NCI-H2081 treated with DMSO at 0.1 percent for 48 hours (cell line): ENCODE data around the gene GPR180.

Source experiments
- DNase-seq: peaks from one replicate; lab custom pipeline; 2025; lab: John Stamatoyannopoulos, UW

GPR180 gene

DNA sequence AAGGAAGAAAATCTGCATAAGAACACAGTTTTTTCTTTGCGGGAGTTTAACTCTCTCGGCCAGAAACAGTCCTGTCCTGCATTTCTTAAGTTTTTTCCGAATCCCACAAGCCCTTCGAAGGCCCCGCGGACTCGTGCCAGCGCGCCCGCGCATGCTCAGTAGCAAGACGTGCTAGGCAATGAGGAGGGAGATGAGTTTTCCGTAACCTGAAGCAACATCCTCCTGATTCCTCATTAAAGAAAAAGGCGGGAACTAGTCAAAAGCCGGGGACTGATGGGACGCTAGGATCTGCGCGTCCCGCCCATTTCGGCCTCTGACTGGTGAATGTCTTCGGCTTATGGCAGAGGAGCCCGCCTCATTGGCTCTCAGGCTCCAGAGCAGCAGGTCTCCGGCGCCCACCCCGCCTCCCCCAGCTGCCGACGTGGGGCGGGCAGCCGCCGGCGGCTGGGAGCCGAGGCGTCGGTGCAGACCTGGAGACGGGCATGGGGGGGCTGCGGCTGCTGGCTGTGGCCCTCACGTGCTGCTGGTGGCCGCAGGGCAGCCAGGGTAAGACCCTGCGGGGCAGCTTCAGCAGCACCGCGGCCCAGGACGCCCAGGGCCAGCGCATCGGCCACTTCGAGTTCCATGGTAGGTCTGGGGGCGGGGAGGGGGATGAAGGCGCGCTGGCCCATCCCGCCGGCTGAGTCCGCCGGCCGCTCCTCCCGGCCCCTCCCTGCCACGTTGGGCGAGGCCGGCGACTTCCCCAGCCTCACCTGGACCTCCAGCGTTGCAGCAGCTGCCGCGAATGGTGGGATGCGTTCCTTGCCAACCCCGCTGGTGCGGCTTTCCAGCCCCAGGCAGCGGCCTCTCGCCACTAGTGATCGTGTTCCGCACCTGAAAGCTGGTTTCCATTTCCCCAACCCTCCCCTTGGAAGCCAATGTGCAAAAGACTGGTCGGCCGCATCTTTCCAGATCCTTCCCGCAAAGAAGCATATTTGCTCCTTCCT lies at the start of gene GPR180:
Gene GPR180, plus strand, starts transcription at position 412 of the 986 bp plus-strand sequence. Its CDS starts 71 bp downstream, at position 483.
- DNase-seq: peak; percentile 98

DNA sequence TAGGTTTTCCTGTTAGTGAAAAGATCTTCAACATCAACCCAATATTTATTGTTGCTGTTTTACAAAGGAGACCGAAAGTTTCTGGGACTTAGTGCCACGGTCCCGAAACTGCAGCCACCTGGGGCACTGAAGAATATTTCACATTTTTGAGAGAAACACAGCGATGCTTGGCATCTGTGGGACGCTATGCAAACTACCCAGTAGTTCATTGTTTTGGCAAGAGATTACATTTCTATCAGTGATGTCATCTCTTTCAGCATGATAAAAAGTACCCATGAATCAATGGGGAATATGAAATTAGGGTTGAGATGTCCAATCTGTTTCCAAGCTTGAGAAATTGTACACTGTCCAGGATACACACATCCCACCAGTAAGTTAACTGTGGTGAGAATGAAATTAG lies 49.6 kb upstream of the GPR180 start:
- no peak for DNase-seq

DNA sequence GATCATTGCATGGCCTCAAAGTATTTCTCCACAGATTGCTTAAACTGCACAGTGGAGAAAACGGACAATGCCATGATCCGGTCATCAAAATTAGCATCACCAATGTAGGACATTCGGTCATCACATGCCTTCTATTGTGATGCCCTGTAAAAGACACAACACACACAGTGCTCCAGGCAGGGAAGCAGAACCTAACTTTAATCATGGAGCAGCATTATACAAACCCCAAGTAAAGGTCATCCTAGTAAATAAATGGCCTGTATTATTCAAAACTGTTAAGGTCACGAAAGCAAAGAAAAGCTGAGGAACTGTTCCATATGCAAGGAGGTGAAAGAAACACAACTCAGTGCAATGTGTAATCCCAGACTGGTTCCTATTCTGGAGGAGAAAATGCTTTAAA lies 47.9 kb upstream of the GPR180 start:
- DNase-seq: no peak

DNA sequence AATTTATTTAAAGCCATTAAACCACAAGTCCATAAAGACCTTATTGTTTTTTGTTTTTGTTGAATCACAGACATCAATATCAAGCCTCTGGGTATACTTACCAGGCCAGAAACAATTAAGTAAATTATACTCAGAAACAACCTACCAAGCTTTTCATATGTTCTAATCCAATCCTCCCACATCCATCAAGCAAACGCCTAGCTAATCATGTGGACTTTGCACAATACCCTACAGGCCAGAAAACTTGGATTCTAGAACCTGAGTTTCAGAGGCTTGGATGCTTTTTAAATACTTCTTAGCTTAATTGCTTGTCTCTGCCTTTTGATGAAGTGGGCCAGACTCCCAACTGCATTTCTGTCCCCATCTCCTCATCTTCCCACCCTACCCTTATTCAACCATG lies 45.6 kb upstream of the GPR180 start:
- DNase-seq: no peak

DNA sequence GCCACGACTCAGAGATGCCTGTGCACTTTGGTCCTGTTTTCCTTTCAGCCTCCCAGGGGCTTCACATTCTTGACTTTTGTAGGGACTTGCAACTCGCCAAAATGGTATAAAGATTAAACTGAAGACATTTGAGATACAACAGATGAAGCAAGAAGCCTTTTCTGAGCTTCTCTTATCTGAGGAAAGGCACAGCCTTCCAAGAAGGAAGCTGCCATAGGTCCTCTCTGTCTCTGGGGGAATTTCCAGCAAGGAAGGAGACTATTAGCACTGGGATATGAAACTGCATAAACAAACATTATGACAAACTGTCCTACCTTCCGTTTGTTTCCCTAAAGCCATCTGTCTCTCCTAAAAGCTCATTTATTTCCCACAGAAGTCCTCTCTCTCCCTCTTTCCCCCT lies 45.0 kb upstream of the GPR180 start:
- no peak for DNase-seq

DNA sequence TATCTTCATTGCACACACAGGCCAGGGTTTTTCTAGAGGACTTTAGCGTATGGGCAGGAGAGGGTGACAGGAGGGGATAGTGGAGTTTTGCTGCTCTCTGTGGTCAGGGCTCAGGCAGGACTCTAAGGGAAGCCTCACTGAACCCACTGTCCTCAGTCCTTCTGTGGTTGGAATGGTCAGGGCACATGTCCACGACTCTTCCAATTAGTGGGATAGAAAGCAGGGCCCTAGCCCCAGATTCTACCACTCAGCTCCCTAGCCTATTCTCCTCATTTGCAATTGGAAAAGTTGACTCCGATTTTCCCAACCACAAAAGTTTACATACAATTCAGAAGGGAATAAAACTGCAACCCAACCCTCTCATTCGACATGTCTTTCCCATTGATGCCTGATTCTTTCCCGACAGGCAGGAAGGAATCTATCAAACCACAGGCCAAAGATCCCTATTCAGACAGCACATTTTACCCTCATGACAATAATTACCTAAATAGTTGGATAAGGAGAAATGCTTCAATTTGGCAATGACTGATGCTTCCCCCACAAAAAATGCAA lies 43.9 kb upstream of the GPR180 start:
- DNase-seq: no peak

DNA sequence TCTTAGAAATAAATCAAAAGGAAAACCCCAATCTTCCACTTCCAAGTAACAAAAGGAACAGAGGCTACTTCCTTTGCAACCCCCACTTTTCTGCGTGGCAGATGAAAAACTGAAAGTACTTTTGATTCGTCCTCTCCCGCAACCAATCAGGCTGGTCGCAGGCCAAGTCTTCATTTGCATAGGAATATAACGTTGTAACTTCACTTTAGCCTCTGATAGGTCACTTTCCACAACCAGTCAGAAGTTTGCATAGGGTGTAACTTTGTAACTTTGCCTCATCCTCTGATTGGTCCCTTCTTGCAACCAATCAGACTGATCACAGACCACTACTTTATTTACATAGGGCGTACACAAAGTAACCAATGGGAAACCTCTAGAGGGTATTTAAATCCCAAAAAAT lies 42.9 kb upstream of the GPR180 start:
- no peak for DNase-seq

DNA sequence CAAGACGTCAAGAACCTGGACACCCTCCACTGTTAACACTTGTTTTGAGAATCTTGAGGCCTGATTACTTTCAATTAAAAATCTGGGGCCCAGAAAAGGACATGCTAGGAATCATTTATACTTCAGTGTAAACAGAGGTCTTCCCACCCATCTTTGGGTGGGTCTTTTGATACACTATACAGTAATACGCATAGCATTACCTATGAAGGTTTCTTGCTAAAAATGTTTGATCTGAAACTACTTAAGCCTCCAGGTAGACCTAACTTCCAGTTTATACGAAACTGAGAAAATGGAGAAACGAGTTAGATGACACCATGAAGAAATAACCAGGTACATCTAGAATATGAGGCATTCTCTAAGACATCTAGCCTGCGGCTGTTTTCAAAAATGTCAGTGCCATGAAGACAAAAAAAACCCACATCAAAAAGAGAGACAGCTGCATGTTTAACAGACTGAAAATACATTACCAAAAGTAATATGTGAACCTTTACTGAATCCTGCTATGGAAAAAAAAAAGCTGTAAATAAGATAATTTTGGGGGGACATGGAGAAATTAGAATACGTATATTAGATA lies 42.3 kb upstream of the GPR180 start:
- DNase-seq: no peak

DNA sequence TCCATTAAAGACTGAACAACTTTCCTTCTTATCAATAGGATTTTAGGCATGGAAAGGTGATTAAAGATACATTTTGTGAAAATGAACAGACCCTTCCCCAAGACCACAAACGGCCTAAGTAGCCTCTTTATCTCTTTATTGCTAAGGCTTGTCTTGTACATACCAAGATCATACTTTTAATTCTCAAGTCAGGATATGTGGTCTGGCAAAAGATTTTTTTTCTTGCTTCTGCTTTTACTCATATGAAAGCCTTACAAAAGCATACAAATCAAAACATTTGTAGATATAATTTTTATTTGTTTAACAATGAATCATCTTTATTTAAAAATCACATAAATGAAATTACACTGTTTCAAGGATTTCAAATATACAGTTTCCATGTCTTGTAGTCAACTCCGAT lies 41.5 kb upstream of the GPR180 start:
- no peak for DNase-seq

DNA sequence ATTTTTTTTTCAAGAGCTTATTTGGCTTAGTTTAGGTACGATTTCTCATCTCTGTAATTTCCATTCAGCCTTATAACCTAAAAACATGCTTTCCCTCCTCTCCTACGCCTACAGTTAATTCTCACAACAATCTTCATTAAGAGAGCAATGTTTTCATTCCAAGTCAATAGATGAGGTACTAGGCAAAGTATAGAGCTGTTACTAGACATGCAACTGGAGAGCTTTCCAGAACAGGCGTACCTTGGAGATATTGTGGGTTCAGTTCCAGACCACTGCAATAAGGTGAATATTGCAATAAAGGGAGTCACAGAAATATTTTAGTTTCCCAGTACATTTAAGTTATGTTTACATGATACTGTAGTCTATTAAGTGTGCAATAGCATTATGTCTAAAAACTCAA lies 40.5 kb upstream of the GPR180 start:
- no peak for DNase-seq

DNA sequence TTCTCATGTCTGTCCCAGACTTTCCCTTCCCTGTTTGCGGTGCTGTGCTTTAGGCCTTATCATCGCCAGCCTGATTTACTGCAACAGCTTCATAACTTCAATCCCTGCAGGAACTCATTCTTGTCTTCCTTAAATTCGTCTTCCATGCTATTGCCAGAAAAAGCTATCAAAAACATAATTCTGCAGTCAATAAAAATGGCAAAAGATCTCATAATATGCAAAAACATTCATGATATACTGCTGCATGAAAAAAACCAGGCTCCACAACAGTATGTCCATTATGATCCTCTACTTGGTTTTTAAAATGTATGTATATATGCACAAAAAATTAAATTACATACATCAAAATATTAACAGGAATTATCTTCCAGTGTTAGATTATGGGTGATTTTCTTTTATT lies 34.1 kb upstream of the GPR180 start:
- DNase-seq: no peak

DNA sequence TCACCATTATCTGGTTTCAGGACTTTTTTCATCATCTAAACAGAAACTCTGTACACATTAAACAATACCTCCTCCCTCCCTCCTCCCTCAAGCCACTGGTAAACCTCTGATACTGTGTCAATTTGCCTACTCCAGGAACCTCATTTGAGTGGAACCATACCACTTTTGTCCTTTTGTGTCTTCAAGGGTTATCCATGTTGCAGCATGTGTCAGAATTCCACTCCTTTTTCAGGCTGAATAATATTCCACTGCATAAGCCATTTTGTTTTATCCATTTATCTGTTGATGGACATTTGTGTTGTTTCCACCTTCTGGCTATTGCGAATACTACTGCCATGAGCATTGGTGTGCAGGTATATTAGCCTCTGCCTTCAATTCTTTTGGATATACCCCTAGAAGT lies 33.2 kb upstream of the GPR180 start:
- DNase-seq: no peak

DNA sequence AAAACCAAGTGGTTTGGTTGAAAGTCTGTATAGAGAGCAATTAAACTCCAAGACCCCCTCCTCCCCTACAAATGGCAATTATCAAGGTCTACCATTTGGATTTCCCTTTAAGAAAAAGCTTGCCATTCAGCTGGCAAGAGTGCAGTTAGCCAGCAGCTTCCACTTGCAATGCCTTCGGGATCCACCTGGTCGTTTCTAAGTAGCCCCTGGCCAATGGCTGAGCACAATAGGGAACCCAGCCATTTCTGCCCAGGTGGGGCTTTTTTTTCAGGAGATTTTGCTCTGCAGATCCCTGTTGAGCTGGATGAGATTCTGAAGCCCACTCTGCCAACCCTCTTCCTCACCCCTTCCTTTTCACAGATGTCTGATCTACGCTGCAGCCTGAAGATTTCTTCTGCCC lies 32.0 kb upstream of the GPR180 start:
- no peak for DNase-seq

DNA sequence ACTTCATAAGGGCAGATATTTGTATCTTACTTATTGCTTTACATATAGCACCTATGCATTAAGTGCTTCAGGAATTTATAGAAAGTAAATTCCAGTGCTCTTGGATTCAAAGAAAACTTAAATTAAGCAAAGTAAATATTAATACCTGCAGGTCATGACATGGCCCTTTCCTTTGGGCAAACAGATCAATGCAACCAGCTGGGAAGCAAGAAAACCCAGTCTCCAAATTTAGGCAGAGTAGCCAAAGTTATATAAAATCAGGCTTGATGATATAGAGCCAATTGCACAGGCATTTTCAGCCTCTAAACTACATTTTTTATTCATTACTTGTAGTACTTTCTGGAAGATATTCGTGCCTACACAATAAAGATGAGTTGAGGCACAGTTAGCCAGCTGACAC lies 22.6 kb upstream of the GPR180 start:
- DNase-seq: no peak

DNA sequence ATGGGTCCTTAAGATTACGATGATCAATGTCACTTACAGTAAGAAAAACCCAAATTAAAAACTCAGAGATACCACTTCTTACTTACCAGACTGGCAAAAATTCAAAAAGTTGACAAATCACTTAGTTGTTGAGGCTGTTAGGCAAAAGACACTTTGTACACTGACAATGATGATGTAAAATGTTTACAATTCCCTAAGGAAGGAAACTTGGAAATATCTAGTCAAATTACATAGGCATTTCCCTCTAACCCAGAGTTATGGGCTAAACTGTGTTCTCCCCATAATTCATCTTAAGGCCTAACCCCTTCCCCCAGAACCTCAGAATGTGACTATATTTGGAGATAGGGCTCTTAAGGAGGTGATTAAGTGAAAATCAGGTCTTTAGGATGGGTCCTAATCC lies 17.7 kb upstream of the GPR180 start:
- no peak for DNase-seq

DNA sequence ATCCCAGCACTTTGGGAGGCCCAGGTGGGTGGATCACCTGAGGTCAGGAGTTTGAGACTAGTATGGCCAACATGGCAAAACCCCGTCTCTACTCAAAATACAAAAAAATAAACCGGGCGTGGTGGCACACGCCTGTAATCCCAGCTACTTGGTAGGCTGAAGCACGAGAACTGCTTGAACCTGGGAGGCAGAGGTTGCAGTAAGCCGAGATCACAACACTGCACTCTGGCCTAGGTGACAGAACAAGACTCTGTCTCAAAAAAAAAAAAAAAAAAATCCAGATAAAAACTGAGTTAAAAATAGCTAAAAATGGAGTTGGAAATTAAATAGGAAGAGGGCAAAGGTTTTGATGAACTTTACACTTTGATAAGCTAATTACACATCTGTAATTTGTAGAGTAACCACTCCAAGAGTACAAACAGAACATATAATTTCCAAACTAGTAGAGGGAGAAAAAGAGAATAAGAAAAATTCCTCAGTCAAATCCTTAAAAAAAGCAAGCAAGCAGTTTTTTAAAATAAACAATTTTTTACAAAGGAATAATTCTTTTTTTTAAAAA lies 16.0 kb upstream of the GPR180 start:
- no peak for DNase-seq

DNA sequence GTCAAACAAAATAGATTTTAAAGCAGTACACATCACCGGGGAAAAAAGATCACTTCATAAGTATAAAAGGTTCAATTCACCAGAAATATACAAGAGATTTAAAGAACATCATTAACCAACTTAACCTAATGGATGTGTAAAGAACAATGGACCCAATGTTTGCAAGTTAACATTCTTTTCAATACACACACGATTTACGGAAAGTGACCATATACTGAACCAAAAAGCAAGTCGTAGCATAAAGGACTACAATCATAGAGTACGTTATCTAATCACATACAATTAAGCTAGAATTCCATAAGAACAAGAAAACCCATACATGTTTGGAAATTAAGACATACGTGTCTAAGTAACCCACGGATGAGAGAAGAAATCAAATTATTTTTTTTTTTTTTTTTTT lies 15.3 kb upstream of the GPR180 start:
- no peak for DNase-seq

DNA sequence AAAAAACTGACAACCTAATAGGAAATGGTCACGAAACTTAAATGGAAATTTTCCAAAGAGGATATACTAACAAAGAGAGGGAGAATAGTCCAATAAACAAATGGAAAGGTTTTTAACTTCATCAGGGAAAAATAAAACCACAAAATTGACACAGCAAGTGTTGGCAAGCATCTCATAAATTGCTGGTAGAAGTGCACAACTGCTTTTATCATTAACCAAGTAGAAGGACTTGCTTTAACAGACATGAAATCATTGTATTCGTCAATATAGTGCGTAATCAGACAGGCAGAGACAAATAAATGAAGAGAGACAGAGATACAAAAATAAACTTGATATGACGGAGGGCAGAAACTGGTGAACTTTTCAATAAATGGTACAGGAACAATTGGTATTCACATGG lies 13.1 kb upstream of the GPR180 start:
- no peak for DNase-seq

DNA sequence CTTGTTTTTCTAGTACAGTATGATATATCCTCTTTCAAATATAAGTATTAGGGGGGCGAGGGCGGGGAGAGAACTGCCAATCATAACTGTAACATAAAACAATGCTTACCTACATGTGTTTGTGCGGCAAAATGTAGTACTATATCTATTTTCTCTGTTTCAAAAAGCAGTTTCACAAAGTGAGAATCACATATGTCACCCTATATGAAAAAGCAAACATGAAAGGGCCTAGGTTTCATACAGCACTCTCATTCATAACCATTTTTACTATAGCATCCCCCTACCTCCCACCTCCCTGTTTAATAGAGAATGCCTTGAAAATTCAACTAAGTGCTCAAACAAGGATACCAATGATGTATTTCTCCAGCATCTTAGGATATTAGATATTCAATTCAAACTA lies 10.9 kb upstream of the GPR180 start:
- DNase-seq: no peak

DNA sequence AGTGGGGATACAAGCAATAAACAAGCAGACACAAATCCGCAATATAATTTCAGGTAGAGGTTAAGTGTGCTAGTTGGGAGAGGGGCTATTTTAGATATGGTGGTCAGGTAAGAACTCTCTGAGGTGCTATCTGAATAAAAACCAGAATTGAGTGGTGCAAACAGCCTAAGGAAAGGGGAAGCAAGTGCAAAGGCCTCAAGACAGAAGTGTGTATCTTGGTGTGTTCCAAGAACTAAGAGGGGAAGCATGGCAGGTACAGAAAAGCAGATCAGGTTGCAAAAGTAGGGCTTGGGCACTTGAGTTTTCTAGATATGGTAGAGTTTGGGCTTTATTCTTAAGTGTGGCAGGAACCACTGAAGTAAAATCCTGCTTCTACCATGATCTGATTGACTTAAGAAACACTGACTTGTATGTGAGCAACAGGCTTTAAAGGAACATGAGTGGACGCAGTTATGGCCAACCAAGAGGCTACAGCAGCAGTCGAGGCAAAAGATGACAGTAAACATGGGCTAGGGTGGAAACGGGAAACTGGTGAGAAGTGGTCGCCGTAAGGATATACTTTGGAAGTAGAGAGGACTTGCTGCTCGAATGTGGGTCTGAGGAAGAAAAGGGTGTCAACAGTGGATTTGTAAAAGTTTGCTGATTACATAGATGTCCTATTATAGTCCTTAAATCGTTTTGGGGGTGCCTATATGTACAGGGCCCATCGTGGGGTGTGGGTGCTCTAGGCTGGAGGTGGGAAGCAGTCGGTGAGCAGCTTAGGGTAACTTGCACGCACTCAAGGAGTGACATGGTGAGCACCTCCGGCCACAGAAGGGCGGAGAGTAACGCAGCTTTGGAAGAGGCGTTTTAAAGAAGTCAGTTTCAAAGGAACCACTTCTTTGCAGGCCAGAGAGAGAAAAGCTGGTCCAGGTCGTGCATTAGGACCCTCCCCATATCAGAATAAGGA lies 6.4 kb upstream of the GPR180 start:
- no peak for DNase-seq

DNA sequence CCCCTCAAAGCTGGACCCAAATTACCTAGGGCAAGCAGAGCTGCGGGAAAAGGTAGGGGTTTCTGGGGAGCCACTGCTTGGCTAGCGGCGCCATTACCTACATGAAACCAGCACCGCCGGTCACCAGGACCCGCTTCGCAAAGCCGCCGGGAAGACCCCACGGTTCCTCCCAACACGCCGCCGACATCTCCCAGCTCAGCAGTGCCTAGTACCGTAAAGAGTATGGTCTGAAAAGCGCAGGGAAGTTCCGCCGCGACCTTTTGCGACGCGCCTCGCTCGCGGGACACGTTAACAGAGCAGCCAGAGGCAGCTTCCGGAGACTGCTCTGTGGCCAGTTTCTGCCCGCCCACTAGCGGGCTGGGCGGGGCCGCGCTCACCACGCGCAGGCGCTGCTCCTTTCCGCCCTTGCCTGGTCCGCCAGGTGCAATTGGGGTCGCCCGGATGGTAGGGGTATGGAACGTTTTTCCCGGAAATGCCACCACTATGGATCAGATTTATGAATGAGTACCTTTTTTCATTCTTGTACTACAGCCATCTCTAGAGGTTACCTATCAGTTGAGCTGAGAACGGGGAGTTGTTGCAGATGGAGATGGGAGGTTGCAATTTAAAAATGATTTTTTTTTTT lies 5.6 kb upstream of the GPR180 start, which contains the start of gene TGDS:
Gene TGDS, minus strand, starts transcription at position 203 of the 625 bp plus-strand sequence. Its CDS starts 16 bp downstream, at position 187.
- DNase-seq: peak; percentile 70
